Muscle of back (tissue), 11 donors: ENCODE results near the gene TFAM. TPM values are rescaled to one million over a fixed set of nuclear protein-coding genes. Genes with fewer than 3 reads are reported as not detected.

Experiments
- DNase-seq, 3 donors: peaks; one replicate each; pipeline versions ENCODE4 v3.0.0 to v3.0.0-alpha.2; 2013
- polyA plus RNA-seq, 10 donors: library from polyadenylated mRNA; unstranded; fragments of 120-200 nt; gene quantifications; one replicate each; pipeline ENCODE4 v1.2.1, GENCODE V29; 2013; ENCODE audit not compliant: insufficient read length in 10 of 10

The TFAM gene
- polyA plus RNA-seq, 10 donors = 30.0 to 39.5 (median 36.2) TPM

- DNase-seq = no peak
Observed at GRCh38 chr10:58431903-58432302, 46.7 kb downstream of the TFAM start.

DNA sequence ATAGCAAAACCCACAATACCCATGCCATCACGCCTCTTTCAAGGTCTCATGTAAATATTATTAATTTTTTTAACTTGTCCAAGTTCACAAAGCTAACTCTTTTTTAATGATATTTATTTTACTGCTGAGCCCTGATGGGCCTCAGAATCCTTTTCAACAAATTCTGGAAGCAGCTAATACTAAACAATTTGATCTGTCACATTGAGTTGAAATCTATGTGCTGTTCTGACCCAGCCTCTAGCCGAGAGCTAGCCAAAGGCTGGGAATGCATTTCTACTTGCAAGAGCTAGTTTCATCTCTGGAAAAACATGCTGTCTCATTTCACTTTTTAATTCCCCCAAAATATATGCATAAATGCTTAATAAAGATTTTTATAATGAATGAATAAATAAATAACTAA lies 47.9 kb downstream of the TFAM start:
- no peak for DNase-seq

DNA sequence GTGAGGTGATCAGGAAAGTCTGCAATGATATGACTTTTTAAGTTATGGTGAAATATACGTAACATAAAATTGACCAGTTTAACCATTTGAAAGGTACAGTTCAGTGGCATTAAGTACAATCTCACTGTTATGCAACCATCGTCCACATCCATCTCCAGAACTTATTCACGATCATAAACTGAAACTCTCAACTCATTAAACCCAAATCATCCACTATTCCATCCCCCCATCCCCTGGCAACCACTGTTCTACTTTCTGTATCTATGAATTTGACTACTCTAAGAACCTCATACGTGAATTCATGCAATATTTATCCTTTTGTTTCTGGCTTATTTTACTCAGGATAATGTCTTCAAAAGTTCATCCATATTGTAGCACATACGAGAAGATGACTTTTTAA lies 48.4 kb downstream of the TFAM start:
- no peak for DNase-seq

GRCh38 chr10:58435297-58435985 lies 50.2 kb downstream of the TFAM start:
- peak in 1 of 3 donors; percentile 96 for DNase-seq

GRCh38 chr10:58436071-58436470 lies 50.9 kb downstream of the TFAM start:
- DNase-seq = no peak

DNA sequence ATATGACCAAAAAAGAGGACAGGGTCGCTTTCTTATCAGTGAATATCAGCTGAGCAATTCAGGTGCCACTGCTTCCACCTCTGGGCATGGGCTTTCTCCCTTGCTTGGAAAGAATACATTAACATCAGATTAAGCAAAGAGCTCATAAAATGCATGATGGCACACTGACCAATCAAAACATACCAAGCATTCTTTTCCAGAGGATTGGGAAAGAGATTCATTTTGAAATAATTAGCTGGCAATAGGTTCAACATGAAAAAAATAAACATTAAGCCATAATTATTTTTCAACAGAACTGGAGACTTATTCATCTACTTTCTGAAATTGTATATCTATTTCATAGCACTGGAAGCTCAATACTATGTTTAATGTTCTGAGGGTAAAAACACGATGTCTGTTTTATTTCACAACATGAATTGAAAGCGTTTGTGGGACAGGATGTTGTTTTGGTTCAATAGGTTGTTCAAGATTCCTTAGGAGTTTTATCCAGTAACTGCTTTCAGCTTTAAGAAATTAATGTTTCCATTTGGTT lies 53.2 kb downstream of the TFAM start:
- peak in 1 of 3 donors; percentile 35 for DNase-seq

DNA sequence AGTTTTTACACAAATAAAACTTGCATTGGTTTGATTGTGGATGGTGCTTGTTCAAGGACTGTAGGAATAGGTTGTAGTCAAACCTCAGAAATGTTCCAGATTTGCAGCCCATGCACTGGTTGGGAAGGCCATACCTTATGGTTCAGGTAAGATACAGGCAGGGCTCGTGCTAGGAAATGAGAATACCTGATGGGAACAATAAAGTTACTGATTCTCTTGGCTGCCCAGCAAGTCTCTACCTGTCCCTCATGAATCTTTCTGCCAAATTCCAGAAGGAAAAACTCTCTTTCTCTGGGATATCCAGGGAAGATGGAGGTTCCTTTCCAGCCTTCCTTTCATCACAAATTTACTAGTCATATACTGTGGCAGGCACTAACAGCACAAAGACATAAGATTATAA lies 53.8 kb downstream of the TFAM start:
- no peak for DNase-seq

DNA sequence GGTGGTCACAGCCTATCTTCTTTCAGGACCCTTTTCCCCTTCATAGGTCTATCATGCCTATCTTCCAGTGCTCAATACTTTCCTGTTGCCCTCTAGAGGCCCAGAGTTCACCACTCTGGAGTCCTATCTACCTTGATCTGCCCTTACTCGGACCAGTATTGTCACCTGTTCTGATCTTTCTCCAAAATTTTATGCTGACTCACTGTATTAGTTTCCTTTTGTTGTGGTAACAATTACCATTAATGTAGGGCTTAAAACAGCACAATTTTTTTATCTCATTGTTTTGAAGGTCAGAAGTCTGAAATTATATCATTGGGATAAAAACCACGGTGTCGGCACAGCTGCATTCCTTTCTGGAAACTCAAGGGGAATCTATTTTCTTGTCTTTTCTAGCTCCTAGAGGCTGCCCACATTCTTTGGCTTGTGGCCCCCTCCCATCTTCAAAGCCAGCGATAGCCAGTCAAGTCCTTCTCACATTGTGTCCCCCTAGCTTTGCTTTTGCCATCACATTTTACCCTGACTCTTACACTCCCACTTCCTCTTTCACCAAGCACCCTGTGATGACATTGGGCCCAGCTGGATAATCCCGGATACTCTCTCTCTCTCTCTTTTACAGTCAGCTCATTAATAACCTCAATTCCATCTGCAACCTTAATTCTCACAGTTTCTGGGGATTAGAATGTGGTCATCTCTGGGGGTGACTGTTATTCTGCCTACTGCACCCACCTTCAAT lies 54.6 kb downstream of the TFAM start:
- DNase-seq = no peak

DNA sequence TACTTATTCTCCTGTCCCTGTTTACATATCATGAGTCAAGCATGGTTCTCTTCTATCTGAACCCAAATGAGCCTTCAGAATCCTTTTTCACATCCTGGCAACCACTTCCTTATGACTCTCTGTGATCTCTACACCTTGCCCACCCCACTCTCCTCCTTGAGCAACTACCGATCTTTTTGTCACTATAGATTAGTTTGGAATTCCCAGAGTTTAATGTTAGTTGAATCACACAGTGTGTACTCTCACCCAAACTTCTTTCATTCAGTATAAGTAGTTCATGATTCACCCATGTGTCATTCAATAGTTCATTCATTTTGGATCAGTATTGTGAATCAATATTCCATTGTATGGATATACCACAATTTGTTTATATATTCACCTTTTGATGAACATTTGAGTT lies 55.3 kb downstream of the TFAM start:
- DNase-seq = no peak

DNA sequence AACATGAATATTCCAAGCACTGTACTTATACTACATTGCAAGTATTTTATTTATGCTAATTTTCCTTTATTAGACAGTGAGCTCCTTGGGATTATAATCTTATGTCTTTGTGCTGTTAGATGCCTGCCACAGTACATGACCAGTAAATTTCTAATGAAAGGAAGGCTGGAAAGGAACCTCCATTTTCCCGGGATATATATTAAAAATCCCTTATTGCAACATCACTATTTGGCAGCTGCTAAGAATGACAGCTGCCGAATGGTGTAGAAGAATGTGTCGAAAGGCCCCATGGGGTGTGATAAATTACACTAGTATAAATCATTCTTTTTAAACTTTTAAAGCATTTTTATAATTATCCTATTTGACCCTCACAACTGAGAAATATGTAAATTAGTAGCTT lies 59.1 kb downstream of the TFAM start:
- DNase-seq = peak in 2 of 3 donors; percentile 38 to 45

GRCh38 chr10:58444876-58445275 lies 59.7 kb downstream of the TFAM start:
- peak in 1 of 3 donors; percentile 19 for DNase-seq

DNA sequence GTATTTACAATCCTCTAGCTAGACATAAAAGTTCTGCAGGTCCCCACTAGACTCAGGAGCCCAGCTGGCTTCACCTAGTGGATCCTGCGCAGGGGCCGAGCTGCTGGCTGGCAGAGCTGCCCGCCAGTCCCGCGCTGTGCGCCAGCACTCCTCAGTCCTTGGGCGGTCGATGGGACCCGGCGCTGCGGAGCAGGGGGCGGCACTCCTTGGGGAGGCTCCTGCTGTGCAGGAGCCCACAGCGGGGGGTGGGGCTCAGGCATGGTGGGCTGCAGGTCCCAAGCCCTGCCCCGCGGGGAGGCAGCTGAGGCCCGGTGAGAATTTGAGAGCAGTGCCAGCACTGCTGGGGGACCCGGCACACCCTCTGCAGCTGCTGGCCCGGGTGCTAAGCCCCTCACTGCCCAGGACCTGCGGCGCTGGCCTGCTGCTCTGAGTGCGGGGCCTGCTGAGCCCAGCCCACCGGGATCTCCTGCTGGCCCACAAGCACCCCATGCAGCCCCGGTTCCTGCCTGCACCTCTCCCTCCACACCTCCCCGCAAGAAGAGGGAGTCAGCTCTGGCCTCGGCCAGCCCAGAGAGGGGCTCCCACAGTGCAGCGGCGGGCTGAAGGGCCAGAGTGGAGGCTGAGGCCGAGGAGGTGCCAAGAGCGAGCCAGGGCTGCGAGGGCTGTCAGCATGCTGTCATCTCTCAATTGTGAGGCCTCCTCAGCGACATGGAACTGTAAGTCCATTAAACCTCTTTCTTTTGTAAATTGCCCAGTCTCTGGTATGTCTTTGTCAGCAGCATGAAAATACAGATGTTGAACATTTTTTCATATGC lies 63.1 kb downstream of the TFAM start:
- no peak for DNase-seq

Other genes with a start within 250 kb of the TFAM start
- 1 to 10 TPM; 3.4 to 5.8 (median 4.4) TPM for gene IPMK, start 117.5 kb upstream of the TFAM start, polyA plus RNA-seq
- 10 to 100 TPM; 19.4 to 27.5 (median 22.4) TPM for gene CISD1, start 116.2 kb upstream of the TFAM start, polyA plus RNA-seq
- gene UBE2D1, start 50.4 kb upstream of the TFAM start, polyA plus RNA-seq = 10 to 100 TPM; 14.2 to 21.5 (median 17.7) TPM
- 10 to 100 TPM; 18.7 to 25.4 (median 21.1) TPM for gene BICC1, start 127.5 kb downstream of the TFAM start, polyA plus RNA-seq